NAMALWA (cell line): ENCODE results near the gene GRAMD2B.
A peak's percentile ranks its signal among the peaks of the same experiment; 100 is the strongest.
"Not testable (repeated sequence)": the region's sequence is repeated elsewhere in the genome, so short reads cannot be mapped to it uniquely, and the experiment has no call there.

ENCODE experiments used
- DNase-seq: peaks from one replicate; pipeline ENCODE4 v3.0.0-alpha.2; 2015; ENCODE audit warnings: low spot score

Gene GRAMD2B

DNA sequence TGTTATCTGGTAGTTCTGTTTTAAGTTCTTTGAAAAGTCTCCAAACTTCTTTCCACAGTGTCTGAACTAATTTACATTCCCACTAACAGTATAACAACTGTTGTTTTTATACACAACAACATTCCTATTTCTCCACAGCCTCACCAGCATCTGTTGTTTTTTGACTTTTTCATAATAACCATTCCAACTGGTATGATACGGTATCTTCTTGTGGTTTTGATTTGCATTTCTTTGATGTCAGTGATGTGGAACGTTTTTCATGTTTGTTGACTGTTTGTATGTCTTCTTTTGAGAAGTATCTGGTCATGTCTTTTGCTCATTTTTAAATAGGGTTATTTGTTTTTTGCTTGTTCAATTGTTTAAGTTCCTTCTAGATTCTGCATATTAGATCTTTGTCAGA lies 12.6 kb upstream of the GRAMD2B start:
- DNase-seq: peak; percentile 26

DNA sequence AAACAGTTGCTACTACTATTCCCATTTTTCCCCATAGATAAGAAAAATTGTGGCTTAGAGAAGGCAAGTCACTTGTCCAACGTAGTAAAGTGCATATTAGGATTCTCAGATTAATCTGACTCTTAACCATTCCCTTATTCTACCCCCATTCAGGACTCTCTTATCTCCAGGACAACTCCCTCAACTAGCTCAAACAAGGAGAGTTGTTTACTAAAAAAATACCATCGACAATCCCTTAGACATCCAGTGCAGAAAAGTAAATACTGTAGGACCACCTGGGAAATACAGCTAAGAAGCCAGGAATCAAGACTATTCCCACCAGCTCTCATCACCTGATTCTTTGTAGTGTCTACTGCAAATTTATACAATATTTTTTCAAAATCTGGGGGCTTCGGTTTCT lies 9.4 kb upstream of the GRAMD2B start:
- DNase-seq: no peak

DNA sequence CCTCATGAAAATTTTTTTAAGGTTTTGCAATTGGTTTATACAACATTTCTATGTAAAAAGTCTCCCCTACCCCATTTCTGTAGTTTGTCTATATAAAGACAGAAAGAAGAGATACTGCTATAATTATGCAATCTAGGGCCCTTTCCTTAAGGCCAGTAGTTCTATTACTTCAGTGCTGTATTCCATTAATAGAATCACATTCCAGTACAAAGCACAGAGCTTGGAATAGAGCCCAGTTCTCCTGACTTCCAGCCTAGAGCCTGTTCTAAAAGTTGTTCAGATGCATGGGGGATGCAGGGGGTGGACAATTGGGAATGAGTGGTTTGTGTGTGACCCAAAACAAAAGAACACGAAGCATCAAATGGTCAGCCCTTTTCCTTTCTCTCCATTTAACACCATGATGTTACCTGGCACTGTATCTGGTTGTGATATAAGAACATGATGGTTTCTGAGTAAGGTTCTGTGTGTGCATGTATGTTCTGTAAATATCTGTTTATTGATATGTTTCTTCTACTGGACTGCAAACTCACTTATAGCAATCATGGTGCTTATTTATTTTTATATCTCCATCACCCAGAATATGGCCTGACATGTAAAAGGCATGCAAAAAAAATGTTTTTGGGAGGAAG lies 8.2 kb upstream of the GRAMD2B start:
- DNase-seq: no peak

GRCh38 chr5:126415789-126416188 lies 7.4 kb upstream of the GRAMD2B start:
- no peak for DNase-seq

DNA sequence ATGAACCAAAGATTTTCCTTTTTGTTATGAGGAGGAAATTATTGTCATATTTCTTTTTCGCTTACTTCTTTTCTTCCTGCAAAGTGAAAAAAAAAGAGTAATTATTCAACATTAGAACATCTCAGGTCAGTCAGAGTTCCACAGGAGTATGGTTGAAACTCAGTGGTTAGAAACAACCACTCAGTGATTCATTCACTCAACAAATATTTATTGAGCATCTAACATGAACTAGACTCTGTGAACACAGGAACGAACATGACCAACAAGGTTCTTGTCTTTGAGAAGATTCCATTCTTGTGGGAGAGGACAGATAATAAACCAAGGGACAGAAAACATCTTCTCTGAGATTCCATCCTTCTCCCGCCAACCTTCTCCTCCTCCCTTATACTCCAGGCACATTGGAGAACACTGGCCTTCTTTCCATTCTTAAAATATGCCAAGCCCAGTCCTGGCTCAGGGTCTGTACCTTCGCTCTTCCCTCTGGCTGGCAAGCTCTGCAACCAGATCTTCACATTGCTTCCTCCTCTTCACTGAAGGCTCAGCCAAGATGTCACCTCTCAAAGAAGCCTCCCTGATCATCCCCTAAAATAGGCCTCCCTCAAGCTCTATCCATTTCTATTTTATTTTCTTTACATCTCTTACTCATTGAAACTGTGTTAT lies 6.8 kb upstream of the GRAMD2B start:
- DNase-seq: no peak

DNA sequence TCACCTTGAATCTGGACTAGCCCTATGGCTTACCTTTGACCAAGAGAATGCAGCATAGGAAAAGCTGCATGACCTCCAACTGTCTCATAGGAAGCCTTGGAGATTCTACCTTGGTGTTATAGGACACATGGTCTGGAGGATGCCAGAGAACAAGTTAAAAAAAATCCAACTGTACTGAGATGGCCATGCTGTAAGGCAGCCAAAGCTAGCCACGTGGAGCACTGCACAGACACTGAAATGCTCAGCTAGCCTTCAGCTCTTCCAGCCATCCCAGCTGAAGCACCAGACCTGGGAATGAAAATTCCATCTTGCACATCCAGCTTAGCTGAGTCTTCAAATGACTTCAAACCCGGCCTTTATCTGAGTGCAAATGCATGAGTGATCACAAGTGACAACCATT lies 6.0 kb upstream of the GRAMD2B start:
- no peak for DNase-seq

GRCh38 chr5:126419102-126419501 lies 4.1 kb upstream of the GRAMD2B start:
- no peak for DNase-seq

- no peak for DNase-seq
Observed at GRCh38 chr5:126428421-126428820, 5.2 kb downstream of the GRAMD2B start.

GRCh38 chr5:126430631-126431030 lies 7.4 kb downstream of the GRAMD2B start:
- DNase-seq: no peak

- no peak for DNase-seq
Observed at GRCh38 chr5:126433701-126434100, 10.5 kb downstream of the GRAMD2B start.

DNA sequence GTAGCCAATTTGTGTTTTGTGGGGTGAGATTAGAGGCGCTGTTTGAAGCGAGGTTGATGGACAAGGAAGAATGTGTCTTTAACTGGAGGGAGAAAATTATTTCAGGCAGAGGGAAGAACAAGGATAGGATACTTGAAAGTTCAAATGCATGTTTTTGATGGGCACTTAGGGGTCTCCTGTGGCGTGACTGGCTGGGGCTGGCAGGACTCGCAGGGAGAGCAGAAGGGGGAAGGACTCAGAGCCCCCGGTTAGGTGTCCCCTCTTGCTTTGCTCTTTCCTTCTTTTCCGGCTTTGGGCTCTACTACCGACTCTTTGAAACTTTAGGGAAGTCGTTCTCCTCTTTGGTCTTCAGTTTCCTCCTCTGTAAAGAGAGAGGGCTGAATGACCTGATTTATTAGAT lies 12.1 kb downstream of the GRAMD2B start:
- DNase-seq: no peak

DNA sequence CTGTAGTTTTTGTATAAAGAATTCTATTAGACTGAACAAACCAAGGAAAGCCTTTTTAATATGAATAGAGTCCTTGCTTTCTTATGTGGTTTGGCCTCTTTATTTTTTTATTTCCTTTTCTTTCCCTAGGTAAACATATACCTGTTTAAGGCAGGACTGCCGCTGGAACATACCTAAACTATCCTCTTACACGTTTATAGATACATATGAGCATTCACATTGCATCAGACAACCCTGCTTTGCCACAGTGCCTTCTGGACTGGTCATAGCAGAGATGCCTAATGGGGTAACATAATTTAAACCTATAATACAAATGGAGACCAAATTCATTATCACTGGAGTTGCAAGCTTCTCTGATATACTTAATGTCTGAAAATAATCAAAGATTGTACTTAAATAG lies 12.5 kb downstream of the GRAMD2B start:
- no peak for DNase-seq

DNA sequence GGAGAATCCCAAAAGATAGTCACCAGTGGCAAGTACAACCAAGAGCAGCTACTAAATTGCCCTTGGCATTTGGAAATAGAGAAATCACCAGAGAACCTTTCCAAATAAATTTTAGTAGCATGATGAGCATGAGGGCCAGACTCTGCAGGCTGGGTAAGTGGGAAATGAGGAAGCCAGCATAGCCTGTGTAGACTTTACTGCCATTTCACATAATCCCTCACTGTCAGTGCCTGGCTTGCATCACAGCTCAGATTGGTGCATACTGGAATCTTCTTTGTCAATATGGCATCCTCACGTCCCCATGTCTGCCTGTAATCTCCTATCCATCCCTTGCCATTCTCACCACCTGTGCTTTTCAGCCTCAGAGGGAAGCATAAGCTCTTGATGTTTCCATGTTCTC lies 14.5 kb downstream of the GRAMD2B start:
- no peak for DNase-seq

- DNase-seq: no peak
Observed at GRCh38 chr5:126438267-126438666, 15.1 kb downstream of the GRAMD2B start.

- no peak for DNase-seq
Observed at GRCh38 chr5:126438868-126439267, 15.7 kb downstream of the GRAMD2B start.

GRCh38 chr5:126439724-126440123 lies 16.5 kb downstream of the GRAMD2B start:
- DNase-seq: not testable (repeated sequence)

- no peak for DNase-seq
Observed at GRCh38 chr5:126441230-126441629, 18.0 kb downstream of the GRAMD2B start.

DNA sequence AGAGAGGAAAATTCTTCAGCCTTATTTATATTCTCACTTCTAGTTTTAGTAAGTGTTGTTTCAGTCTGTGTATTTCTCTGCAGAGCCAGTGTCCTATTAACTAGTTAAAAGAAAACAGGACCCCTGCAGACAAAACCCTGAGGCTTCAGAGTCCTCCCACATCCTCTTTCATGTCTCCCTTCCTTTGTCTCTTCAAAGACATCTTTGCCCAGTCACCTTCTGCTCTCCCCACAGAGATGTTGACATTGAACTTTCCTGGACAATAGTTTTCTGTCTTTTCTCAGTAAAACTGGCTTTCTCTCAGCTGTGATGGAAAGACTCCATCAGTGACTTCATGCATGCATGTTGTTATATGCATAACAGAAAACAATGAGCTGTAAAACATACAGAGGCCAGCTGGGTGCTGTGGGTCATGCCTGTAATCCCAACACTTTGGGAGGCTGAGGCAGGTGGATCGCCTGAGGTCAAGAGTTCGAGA lies 20.2 kb downstream of the GRAMD2B start:
- DNase-seq: no peak

DNA sequence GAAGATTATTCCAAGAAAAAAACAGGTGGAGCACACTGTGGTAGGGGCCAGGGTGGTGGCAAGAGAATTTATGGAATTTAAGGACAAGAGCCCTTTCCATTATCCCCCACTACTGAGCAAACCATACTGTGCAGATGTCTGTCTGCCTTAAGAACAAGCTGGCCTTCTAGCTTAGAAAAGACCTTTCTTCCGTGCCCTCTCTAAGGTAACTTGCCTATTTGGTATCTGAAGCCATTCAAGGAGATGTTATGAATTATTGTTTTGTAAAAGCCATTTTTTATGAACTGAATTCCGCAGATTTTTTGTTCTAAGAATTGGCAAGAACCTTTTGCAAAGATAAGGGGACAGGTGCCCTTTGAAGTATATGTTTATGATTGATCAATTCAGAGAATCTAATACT lies 20.9 kb downstream of the GRAMD2B start:
- no peak for DNase-seq

DNA sequence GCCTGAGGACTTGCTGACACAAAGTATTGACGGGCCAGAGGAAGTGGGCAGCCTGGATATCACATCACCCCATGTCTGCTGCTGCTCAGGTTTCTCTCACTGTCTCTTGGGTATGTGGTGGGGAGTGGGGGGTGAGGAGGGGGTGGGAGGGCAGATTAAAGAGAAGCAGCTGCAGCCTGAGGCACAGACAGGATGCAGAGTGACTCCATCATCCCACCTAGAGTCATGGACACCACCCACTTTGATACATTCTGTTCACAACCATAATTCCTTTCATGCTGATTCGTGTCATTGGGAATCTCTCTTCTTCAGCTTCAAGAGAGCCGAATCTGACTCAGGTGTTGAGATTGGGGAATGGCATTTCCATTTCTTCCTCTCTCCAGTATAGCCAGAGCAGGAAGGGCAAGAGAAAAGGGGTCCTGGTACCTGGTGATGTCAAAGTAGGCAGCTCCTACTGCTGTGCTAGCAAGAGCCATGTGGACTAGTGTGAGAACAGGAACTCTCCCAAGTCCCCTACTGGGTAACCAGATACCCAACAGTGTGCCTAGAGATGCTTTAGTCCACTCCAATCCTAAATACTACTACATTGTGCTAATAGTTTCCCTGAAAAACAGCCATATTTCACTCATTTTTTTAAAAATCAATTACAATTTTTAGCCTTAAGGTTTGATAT lies 22.4 kb downstream of the GRAMD2B start:
- DNase-seq: no peak

DNA sequence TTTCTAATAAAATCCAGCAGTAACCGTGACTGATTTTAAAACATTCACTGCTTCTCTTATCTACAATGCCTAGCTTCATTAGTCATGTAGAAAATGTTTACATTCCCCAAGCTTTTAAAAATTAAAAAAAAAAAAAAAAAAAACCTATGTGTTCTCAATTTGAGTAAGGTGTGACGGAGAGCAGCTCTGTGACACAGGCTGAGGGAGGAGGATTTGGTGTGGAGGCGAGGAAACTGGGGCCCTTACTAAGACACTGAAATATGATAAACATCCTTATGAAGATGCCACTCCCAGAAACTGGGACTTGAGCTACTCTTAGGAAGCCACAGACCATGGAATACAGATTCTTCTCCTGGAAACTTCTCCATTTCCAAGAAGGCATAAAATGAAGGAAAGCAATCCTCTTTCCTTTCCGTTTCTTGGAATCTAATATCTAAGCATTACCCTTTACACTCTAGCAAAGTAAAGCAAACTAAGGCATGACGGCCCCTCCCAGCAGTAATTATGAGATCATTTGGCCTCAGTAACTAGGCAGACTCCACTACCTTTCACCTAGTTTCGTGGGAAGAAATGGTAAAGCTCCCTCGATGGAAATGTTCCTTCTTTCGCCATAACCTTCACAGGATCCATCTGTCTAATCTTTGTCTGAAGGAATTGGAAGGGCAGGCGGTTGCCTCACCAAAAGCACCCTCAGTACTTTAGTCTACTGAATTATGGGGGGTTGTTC lies 23.5 kb downstream of the GRAMD2B start:
- DNase-seq: no peak

- DNase-seq: no peak
Observed at GRCh38 chr5:126448720-126449119, 25.5 kb downstream of the GRAMD2B start.
